Fibroblast of skin of left biceps (primary cell): ENCODE results near the gene GALNT17.
"Not testable (repeated sequence)": the region's sequence is repeated elsewhere in the genome, so short reads cannot be mapped to it uniquely, and the experiment has no call there.

ENCODE experiments used
- DNase-seq, 2 experiments: peaks; one replicate each; pipeline ENCODE4 v3.0.0-alpha.2; 2013; ENCODE audit warnings: low read depth in 2 of 2

GALNT17 gene

DNA sequence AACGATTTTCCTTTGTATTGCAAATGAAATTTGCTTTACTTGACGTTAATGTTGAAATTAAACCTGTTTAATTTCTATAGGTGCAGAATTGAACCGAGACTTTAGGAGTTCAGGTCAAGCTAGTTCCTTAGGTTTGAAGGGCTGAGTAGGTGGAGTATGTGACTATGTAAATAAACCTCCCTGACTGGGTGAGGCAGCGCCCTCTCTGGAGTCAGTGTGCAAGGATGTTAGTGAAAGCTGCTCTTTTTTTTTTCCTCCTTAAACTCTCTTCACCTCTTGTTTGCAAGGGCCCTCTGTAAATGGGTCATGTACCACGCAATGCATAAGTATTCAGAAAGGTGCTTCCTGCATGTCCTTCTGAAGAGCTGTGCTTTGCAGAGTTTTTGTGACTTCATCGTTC is 33.8 kb downstream of the GALNT17 start:
- DNase-seq = no peak

DNA sequence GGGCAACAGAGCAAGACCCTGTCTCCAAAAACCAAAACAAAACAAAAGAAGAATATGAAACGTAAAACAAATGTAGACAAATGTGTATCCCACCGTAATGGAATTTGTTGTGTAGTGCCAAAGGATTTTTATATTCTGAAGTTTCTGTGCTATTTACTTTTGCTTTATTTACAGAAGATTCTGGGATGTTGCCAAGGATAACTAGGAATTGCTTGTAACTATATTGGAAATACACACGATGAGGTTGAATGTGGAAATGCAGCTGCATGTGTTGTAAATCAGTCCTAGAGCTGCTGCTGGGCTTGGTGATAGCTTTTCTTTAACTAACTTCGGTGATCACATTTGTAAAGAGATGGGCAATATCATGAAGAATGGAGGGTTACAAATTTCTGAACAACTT is 39.5 kb downstream of the GALNT17 start:
- no peak for DNase-seq

DNA sequence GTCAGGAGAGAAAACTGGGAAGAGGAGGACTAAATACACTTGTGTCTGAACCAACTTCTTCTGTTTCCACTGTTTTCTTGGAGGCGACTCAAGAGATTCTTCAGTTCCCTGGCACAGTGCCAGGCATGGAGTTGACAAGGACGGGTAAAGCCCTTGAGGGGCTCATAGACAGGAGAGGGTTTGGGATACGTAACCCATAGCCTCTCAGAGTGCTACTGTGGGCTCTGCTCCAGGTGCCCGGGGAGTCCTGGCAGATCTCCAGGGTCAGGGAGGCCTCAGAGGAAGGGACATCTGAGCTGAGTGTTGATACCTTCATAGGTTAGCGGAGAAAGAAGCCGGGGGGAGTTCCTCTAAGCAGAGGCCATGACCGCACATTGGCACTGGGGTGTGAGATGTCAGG is 42.0 kb downstream of the GALNT17 start:
- DNase-seq = no peak

DNA sequence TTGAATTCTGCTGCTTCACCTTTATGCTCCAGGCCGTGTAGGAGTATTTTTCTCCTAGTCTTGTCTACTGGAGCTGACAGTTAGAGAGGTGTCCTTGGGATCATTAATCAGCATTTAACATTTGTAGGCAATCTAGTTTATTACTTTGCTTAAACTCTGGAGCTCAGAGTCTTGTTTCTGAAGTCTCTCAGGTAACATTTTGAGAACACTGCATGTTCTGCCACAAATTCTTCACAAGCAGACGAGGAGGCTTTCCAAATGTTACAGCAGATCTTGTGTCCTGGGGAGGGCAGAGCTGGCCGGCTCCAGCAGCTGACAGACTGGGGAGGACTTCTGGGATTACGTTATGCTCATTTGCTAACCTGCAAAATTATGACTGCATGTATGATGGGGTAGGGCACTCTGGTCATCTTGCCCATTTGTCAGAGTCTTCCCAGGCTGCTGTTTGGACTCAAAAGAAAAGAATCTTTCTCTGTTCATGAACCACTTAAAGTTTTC is 50.5 kb downstream of the GALNT17 start:
- no peak for DNase-seq

DNA sequence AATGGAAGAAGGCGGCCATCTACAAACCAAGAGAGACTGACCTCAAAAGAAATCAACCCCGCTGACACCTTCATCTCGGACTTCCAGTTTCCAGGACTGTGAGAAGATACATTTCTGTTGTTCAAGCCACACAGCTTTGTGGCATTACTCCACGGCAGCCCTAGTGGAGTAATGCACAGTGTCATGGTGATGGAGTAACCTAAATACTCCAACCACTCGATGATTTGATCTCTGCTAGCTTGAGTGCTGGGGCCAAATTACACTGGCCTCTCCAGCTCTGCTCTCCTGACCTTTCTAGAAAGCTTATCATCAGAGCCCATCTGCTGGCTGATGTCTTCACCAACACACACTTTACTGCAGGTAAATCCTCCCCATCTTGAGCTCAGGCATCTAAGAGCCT is 52.2 kb downstream of the GALNT17 start:
- no peak for DNase-seq

DNA sequence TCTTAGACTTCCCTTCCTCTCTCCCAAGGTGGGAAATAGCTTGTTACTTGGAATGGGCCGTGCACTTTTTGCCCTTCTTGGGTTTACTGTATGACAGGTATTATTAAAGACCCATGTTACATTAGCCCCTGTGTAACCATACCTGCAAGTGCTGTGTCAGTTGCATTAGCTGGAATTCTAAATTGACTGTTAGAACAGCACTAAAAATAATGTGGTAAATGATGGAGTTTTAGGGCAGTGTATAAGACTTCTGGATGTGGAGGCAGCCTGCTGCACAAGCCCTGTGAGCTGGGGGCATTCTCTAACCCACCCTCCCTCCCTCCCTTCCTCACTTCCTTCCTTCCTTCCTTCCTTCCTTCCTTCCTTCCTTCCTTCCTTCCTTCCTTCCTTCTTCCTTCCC is 52.7 kb downstream of the GALNT17 start:
- DNase-seq = no peak

DNA sequence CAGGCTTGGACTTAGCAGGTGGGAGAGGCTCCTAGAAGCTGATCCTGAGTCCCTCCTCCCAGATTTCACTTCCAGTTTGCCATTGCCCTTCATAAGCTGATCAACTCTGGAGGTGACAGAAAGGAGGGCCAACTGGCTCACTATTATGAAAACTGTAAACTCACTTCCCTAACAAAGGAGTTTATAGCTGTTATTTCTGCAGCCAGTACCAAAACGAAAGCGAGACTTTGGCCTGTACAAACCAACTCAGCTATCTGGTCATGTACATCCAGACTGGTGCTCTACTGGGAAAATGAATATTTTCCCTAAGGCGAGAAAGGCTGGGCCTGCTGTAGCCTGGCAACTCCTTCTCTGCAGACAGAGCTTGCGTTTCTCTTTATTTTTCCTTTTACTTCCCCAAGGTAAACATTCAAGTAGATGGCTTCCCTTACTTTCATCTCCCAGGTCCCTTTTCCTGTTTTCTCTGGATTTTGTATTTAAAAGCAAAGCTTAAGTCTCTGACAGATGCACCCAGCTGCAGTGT is 54.7 kb downstream of the GALNT17 start:
- DNase-seq = no peak

DNA sequence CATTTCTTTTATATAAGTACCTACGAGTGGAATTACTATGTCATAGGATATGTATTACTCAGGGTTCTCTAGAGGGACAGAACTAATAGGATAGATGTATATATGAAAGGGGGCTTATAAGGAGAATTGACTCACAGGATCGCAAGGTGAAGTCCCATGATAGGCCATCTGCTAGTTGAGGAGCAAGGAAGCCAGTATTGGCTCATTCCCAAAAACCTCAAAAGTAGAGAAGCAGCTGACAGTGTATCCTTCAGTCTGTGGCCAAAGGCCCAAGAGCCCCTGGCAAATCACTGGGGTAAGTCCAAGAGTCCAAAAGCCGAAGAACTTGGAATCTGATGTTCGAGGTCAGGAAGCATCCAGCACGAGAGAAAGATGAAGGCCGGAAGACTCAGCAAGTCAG is 59.8 kb downstream of the GALNT17 start:
- DNase-seq = no peak

DNA sequence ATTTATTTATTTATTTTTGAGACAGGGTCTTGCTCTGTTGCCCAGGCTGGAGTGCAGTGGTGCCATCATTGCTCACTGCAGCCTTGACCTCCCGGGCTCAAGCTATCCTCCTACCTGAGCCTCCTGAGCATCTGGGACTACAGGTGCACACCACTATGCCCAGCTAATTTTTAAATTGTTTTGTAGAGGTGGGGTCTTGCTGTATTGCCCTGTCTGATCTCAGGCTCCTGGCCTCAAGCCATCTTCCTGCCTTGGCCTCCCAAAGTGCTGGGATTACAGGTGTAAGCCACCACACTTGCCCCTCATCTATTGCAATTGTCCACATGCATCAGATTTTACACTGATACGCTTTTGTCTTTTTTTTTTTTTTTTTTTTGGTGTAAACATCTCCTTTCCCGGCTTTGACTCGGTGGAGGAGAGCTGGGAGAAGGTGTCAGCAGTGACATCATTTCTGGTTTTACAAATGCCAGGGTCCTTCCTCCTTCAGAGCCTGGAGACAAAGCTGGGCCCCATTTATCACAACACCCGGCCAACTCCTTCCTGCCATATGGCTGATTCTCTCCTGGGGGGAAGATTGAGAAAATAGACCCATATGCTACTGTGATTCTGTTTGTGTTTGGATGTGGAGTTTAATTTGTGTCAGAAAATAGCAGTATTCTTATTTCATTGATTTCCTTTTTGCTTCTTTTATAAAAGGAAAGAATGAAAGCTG is 61.3 kb downstream of the GALNT17 start:
- DNase-seq = no peak

DNA sequence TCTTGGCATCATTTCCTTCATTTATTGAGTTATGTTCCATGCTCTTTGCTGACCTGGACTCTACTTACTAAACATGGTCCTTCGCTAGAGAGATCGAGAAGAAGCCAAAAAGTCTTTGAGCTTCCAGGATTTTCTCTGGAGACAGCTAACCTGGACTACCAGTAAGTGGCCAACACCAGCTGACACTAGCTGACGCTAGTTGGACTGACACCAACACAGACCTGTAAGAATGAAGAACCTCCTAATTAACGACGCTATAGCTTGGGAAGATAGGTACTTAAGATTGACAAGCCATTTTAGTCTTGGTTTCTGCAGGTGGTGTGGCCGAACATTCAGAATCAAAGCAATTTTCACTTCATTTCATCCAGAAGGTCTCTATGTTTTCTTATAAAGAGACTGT is 66.4 kb downstream of the GALNT17 start:
- no peak for DNase-seq

DNA sequence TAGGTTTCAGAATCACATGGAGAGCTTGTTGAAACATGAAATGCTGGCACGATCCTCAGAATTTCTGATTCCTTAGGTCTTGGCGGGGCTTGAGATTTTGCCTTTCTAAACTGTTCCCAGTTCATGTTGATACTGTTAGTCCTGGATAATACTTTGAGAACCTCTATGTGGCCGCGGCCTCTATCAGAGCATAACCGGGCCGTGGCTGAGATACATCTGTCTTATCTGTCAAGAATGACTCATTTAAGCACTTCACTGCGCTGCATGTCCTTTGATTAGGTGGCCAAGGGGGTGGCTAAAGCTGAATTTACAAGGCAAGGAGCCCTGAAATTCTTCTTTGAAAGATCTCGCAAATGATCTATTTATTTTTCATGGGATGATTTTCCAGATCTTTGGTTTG is 66.9 kb downstream of the GALNT17 start:
- DNase-seq = no peak

DNA sequence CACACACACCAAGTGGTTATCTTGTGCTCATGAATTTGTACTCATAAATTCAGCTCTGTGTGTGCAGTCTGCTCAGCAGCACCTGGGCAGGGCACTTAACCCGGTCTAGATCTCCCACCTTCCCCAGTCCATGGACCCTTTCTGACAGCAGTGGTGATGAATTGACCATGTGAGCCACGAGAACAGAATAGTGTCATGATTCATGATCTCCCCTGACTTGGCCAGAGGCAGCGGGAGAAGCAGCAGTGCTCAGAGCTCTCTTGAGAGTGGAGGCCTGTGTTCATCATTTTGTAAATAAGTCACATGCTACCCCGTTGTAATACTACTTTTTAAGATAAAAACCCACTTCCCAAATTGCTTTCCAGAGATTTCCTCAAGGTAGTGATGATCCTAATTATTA is 74.2 kb downstream of the GALNT17 start:
- DNase-seq = no peak

DNA sequence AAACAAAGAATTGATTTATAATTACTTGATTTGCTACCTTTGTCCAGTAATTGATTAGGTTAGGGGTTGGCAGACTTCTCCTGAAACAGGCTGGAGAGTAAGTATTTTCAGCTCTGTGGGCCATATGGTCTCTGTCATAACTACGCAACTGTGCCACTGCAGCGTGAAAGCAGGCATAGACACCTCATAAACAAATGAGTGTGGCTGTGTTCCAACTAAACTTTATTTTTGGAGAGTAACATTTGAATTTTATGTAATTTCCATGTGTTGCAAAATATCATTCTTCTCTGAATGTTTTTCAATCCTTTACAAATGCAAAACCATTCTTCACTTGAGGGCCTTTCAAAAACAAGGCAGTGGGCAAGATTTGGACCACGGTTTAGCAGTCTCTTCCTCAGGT is 76.9 kb downstream of the GALNT17 start:
- DNase-seq = no peak

DNA sequence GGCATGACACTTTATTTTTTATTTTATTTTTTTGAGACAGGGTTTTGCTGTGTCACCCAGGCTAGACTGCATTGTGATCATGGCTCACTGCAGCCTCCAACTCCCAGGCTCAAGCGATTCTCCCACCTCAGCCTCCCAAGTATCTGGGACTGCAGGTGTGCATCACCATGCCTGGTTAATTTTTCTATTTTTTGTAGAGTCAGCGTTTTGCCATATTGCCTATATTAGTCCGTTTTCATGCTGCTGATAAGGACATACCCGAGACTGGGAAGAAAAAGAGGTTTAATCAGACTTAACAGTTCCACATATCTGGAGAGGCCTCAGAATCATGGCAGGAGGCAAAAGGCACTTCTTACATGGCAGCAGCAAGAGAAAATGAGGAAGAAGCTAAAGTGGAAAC is 77.5 kb downstream of the GALNT17 start:
- DNase-seq = not testable (repeated sequence)

DNA sequence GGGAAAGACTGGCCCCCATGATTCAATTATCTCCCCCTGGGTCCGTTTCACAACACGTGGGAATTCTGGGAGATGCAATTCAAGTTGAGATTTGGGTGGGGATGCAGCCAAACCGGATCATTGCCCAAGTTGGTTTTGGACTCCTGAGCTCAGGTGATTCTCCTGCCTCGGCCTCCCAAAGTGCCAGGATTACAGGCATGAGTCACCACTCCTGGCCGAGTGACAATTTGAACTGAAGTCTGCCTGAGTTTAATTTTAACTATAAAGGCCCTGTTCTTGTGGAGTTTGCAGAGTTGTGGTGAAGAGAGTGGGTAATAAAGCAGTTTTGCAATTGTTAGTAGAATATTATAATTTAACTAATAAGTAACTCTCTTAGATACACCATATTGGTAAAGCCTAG is 78.3 kb downstream of the GALNT17 start:
- DNase-seq = no peak

DNA sequence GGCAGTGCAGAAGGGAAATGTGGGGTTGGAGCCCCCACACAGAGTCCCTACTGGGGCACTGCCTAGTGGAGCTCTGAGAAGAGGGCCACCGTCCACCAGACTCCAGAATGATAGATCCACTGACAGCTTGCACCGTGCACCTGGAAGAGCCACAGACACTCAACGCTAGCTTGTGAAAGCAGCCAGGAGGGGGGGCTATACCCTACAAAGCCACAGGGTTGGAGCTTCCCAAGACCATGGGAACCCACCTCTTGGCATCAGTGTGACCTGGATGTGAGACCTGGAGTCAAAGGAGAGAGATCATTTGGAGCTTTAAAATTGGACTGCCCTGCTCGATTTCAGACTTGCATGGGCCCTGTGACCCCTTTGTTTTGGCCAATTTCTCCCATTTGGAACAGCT is 80.5 kb downstream of the GALNT17 start:
- DNase-seq = not testable (repeated sequence)

DNA sequence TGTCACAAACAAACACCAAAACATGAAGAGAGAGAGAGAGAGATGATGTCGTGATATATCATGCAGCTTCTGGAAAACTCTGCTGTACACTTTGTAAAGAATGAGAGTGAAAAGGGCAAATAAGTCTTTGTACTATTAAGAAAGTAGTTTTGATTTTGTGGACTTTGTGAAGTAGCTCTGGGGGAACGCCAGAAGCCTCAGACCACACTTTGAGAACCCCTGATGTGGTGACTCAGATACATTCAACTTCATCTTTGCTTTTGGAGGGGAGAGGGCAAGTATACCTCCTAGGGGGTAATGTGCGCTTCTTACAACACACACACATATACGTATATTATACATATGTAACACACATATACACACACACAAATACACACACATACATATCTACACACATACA is 84.3 kb downstream of the GALNT17 start:
- no peak for DNase-seq

DNA sequence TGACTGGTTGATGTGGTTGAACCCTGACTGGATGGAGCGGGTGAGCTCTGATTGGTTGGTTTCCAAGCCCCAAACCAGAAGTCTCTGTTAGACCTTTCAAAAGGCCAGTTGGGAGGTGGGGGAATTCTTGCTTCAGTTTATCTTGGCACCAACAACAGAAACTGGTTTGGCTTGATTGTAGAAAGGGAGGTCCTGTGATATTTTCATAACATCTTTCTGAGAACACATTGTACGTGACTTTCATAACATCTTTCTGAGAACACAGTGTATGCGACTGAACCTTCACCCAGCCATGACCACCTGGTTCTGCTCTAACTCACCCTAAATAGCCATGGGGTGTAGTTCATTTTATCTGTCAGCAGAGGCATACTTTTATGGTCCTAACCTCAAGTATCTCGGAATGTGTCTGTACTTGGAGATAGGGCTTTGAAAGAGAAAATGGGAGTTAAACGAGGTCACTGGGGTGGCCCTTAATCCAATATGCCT is 88.3 kb downstream of the GALNT17 start:
- no peak for DNase-seq

DNA sequence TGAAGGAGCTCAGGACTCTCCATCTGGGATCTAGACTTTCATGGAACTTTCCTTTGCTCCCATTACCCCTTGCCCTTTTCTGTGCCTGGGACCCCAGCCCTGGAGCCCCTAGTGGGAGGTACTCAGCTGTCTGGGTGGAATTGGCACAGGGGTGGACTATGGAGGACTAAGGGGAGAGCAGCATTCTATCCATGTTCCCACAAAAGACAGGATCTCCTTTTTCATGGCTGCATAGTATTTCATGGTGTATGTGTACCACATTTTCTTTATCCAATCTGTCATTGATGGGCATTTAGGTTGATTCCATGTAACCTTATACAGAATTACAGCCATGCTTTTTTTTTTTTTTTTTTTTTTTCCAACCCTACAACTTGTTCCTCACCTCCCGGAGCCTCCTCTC is 89.1 kb downstream of the GALNT17 start:
- DNase-seq = no peak

DNA sequence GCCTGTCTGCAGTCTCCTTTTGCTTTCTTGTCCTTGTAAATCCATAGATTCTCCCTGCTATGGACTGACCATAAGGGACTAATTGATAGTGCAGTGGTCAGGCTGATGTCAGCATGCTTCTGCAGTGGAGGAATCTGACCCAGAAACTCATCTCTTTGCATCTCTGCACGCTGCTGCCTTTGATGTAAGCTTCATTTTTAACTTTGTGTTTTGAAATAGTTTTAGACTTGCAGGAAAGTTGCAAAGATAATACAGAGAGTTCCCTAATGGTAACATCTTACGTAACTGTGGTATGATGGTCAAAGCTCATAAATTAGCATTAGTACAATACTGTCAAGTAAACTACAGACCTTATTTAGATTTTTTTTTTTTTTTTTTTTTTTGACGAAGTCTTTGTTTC is 89.6 kb downstream of the GALNT17 start:
- no peak for DNase-seq

DNA sequence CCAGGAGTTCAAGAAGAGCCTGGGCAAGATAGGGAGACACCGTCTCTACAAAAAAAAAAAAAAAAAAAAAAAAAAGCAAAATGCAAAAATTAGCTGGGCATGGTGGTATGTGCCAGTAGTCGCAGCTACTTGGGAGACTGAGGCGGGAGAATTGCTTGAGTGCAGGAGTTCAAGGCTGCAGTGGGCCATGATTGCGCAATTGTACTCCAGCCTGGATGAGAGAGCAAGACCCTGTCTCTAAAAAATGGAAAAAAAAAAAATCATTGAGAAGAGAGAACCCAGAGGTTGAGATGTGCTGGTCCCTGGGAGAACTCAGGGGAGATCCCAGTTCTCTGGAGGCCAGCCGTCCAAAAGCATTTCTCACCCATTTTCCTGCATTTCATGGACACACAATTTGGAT is 95.2 kb downstream of the GALNT17 start:
- DNase-seq = no peak

DNA sequence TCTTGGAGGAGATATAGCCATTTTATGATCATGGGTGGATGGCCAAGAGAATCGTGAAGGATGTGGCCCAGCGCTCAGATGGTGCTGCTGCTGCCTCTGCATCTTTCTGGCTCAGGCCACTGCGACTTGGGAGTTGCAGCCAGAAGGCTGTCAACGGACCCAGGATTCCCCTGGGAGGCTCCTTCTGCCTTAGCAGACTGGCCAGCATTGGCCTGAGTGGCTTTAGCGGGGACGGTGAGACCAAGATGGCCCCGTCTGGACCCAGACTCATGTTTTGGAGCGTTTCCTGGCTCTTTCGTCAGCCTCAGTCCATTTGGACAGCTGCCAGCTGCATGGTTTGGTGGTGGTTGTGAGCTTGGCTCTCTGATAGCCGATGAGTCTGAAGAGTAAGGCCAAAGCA is 97.2 kb downstream of the GALNT17 start:
- DNase-seq = no peak

DNA sequence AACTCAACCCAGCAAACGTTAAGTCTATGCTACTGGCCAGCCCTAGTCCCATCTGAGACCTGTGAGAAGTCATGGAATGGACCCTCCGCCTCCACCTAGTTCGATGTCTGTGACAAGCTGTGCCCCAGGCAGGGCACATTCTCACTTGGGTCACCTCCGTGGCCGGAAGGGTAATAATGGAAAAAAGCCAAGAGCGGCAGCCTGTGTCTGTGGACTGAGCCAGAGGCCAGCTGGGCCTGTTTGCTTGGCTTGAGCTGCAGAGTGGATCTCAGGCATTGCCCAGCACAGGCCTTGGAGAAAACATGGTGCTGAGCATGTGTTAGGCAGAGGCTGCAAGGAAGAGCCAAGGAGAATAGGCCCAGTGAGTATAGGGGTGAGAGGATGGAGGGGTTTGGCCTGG is 97.8 kb downstream of the GALNT17 start:
- DNase-seq = no peak

DNA sequence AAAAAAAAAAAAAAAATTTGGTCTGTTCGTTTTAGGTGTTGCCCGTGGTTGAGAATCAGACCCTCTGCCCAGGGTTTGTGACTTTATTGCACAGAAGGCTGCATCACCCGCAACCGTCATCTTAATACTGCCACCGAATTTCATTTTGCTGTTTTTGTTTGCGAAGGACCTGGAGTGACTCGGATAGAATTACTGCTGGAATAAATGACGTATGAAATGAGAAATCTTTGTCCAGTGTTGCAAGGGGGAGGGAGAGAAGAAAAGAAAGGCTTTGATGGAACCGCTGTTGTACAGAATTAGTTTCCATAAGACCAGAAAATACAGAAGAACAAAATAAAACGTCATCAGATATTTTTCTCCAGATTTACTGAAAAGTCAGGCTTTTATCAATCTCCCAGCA is 103.3 kb downstream of the GALNT17 start:
- no peak for DNase-seq
